Activated naive CD8-positive, alpha-beta T cell treated with anti-CD3 and anti-CD28 coated beads, Interleukin-2, amount 50 U/mL, for 16 hours (primary cell): Measurements from ENCODE around the gene CDC42BPA.

Experiments
- DNase-seq: peaks from one replicate; pipeline ENCODE4 v3.0.0-alpha.2; 2020; ENCODE audit warnings: low read depth, low spot score

CDC42BPA gene

GRCh38 chr1:226981386-226981817 is 336.9 kb downstream of the CDC42BPA start:
- no peak for DNase-seq

- no peak for DNase-seq
Measured at GRCh38 chr1:226980565-226981385, 337.5 kb downstream of the CDC42BPA start.

GRCh38 chr1:226980122-226980560 is 338.2 kb downstream of the CDC42BPA start:
- no peak for DNase-seq

GRCh38 chr1:226979517-226980121 is 338.7 kb downstream of the CDC42BPA start:
- no peak for DNase-seq

- DNase-seq = no peak
Measured at GRCh38 chr1:226979115-226979516, 339.2 kb downstream of the CDC42BPA start.

GRCh38 chr1:226978432-226979114 is 339.7 kb downstream of the CDC42BPA start:
- DNase-seq = no peak

GRCh38 chr1:226977643-226978431 is 340.5 kb downstream of the CDC42BPA start:
- DNase-seq = no peak

GRCh38 chr1:226976978-226977642 is 341.2 kb downstream of the CDC42BPA start:
- no peak for DNase-seq

- DNase-seq = no peak
Measured at GRCh38 chr1:226976276-226976977, 341.9 kb downstream of the CDC42BPA start.

- DNase-seq = no peak
Measured at GRCh38 chr1:226975259-226976250, 342.7 kb downstream of the CDC42BPA start.

- no peak for DNase-seq
Measured at GRCh38 chr1:226974544-226975258, 343.6 kb downstream of the CDC42BPA start.

GRCh38 chr1:226973898-226974543 is 344.3 kb downstream of the CDC42BPA start:
- DNase-seq = no peak

- no peak for DNase-seq
Measured at GRCh38 chr1:226973371-226973897, 344.9 kb downstream of the CDC42BPA start.

GRCh38 chr1:226972931-226973330 is 345.4 kb downstream of the CDC42BPA start:
- no peak for DNase-seq

- DNase-seq = no peak
Measured at GRCh38 chr1:226971765-226972164, 346.5 kb downstream of the CDC42BPA start.

GRCh38 chr1:226967665-226968064 is 350.6 kb downstream of the CDC42BPA start:
- no peak for DNase-seq

GRCh38 chr1:226966683-226967082 is 351.6 kb downstream of the CDC42BPA start:
- DNase-seq = no peak
